ENCODE data around the gene RING1.

Gene RING1

DNA sequence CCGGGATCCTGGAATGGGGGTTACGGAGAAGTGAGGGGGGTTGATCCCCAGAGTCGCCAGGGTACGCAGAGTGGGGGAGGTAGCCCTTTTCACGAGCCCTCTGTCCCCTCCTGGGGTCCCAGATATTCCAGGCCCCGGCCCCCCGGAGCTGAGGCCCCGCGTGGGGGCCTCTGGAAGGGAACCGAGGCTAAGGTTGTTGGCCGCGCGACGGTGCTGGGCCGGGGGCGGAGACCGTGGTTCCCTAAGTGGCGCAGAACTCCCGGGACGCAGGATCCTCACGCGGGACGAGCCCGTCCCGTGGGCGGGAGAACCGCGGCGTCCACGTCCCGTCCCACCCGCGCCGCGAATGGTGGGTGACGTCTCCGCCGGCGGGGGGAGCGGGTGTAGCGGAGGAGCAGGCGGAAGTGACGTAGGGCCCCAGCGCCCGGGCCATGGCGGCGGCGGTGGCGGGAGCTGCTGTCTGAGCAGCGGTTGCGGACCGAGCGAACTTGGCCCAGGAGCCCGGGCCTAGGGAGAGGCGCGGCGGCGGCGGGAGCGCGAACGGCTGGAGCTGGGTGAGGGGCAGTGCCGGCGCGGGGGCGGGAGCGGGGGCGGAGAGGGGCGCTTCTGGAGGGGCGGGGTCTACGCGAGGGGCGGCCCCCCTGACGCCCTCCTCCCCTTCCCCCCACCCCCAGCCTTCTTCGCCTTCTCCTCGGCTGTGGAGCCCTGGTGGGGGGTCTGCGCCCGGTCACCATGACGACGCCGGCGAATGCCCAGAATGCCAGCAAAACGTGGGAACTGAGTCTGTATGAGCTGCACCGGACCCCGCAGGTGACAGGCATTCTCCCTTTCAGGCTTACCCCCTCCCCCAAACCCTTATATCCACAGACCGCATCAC is at the start of gene RING1:
TSS of gene RING1 (plus strand) at position 410 of the 877 bp plus-strand sequence. CDS start at position 733, 323 bp downstream.
- DNase-seq = peak; percentile 74

- DNase-seq = no peak
Measured at GRCh38 chr6:33160096-33160495, 48.2 kb upstream of the RING1 start.

DNA sequence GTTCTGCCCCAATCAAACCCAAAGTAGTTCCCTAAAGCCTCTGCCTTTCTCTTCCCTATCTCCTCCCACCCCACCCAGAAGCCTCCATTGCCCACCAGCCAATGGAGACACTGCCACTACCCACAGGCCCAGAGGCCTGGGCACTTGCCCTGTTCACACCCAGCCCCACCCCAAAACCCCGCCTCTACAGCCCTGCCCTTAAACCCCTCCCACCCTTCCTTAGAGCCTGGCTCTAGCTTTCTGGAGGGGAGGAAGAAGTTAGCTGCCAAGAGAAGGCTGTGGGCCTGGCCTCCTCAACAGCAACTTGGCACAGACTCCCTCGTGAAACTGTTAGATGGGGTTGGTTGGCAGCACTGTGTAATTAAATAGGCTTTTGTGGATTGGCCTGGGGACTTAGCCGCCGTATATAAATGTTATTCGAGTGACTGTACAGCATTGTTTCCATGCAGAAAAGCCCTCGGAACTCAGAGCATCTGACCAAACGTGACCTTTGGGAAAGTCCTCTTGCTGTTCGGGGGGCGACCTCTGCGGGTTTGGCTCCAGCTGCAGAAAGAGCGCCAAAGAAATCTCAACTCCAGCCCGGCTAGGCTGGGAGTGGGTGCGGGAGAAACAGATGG is 47.5 kb upstream of the RING1 start:
- peak; percentile 83 for DNase-seq

DNA sequence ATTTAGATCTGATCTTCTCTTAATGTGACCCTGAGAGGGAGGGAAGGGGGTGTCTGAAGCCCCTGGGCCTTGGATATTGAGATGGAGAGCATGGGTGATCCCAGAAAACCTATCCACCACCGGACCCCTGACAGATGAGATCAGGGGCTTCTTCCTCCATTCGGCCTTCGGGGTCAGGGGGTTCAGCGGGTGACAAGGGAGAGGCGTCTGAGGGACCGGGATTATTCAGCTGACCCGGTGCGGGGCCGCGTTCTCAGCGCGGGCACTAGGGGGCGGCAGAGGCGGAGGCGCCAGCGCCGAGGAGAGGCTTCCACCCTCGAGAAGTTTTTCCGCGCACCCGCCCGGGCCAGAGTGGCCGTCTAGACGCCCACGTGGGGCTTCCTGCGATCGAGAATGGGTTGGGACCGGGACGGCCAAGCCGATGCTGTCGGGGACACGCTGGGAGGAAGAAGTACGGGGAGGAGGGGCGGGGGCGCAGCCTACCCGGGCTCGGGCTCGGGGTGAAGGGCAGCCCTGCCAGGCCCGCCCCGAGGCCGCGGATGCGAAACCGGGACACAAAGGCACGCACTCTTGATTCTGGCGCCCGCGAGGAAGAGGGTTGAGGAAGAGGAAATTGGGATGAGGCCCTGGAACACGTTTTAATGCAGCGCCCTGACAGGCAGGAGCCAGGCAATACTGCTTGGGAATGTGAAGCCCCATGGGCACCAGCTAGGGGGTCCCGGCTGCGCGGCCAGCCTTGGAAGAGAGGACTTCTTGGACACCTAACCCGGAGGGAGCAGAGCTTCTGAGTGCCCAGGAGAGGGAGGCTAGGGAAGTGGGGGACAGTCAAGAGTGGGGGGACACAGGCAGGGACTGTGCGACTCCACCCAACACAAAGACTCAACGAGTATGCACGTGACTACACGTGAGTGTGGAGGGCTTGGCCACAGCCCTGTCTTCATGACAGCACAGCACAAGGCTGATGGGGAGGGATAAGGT is 46.7 kb upstream of the RING1 start:
- peak; percentile 62 for DNase-seq

- DNase-seq = no peak
Measured at GRCh38 chr6:33163540-33163939, 44.8 kb upstream of the RING1 start.

- no peak for DNase-seq
Measured at GRCh38 chr6:33164176-33164575, 44.1 kb upstream of the RING1 start.

GRCh38 chr6:33164665-33165373 is 43.5 kb upstream of the RING1 start:
- no peak for DNase-seq

DNA sequence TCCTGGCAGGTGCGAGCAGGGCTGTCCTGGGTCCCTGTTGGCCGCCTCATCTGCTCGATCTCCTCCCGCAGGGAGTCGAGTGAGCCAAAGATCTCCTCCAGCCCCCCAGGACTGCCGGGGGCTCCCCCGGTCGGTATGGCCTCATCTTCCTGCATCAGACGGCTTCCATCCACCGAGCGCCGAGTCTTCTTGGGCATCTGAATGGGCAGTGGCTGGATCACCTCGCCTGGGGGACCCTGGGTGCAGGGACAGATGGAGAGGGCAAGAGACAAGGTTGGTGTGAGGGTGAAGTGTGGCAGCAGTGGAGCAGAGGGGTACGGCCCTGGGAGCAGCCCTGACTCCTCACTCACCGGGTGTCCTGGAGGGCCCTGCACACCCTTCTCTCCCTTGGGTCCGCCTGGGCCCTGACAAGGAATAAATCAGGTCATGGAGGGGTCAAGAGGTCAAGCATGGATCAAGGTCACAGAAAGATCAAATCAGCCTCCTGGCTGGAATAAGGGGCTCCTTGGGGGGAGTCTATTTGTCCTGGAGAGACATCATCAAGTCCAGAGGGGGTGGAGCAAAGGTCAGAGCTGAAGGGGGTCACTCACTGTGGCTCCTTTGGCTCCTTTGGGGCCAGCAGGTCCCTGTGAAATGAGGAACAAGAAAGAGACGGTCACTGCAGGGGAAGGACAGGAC is 42.6 kb upstream of the RING1 start:
- no peak for DNase-seq

GRCh38 chr6:33166363-33166762 is 41.9 kb upstream of the RING1 start:
- DNase-seq = no peak

- no peak for DNase-seq
Measured at GRCh38 chr6:33166811-33167210, 41.5 kb upstream of the RING1 start.

- no peak for DNase-seq
Measured at GRCh38 chr6:33167374-33168283, 40.7 kb upstream of the RING1 start.

- no peak for DNase-seq
Measured at GRCh38 chr6:33168284-33168601, 40.1 kb upstream of the RING1 start.

DNA sequence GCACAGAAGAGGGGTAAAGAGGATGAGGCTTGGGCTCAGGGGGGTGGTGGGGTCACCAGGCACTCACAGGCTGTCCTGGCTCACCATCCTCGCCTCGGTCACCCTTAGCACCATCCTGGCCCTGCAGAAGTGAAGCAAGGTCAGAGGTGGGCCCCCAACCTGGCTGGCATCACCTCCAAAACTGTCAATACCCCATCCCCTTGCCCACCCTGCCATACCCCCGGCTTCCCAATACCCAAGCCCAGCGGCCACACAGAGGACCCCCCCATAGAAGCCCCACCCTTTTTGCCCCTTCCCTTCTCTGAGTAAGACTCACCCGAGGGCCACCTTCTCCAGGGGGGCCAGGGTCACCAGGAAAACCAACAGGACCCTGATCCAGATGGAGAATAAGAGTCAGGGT is 39.7 kb upstream of the RING1 start:
- no peak for DNase-seq

DNA sequence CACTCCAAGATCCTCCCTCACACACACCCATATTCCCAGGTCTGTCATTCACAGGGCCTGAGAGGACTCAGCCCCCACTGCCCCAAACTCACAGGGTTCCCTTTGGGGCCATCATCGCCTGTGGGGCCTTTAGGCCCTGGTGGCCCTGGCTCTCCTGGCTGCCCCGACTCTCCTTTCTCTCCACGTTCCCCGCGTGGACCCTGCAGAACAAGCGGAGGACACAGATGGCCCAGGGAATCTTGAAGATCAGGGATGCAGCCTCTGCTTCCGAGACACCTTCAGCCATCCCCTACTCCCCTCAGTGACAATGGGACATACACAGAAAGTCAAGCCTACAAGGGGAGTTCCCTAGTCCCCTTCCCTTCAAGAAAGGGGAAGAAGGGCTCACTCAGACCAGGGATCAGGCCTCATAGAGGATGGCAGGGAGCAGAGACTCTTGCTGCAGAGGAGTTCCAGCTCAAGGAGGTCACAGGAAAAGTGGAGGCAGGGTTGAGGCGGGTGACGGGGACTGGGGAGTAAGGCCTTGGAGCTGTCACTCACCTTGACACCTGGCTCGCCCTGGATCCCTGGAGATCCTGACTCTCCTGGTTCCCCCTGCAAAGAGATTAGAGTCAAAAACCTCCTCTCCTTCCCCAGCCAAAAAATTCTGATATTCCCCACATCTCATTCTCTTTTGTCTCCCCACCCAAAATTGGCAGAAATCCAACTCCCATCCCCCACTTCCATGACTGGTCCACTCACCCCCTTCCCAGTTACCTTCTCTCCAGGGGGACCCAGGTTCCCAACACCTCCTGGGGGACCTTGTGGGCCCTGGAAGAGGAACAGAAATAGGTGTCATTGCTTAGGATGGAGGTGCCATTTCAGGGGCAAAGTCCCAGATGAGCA is 38.8 kb upstream of the RING1 start:
- DNase-seq = no peak

GRCh38 chr6:33170176-33171015 is 37.9 kb upstream of the RING1 start:
- no peak for DNase-seq

DNA sequence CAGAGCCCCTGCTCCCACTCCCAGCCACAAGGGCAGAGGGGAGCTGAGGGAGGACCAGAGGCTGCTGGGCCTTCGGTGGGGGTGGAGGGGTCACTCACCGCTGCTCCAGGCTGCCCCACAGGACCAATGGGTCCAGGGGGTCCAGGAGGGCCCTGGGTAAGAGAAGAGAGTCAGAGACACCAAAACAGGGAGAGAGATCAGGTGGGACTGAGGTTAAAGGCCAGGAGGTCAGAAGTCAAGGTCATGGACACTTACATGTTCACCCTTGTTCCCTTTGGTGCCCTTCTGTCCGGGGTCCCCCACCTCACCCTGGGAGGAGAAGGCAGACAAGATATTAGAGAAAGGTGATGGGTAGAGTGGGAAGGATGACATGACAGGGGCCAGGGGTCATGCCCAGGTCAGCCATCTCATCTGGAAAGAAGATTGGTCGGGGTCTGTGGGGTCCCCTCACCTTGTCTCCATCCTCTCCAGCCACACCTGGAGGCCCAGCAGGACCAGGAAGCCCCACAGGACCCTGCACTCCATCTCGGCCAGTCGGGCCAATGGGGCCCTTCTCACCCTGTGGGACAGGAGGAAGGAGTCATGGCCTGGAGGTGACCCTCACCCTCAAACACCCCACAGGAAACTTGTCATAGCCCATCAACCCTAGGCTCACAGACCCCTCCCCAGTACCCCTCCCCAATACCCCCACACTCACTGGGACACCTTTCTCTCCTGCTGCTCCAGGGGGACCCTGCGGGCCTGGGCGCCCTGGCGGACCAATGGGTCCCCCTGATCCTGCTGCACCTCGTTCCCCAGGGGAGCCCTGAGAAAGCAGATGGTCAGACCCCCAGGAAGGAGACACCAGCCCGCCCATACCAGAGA is 37.1 kb upstream of the RING1 start:
- no peak for DNase-seq

GRCh38 chr6:33171880-33172687 is 36.2 kb upstream of the RING1 start:
- no peak for DNase-seq
